ENCODE data around the gene OR13C2.
"Not testable (repeated sequence)": the region's sequence is repeated elsewhere in the genome, so short reads cannot be mapped to it uniquely, and the experiment has no call there.

OR13C2 gene, protein sequence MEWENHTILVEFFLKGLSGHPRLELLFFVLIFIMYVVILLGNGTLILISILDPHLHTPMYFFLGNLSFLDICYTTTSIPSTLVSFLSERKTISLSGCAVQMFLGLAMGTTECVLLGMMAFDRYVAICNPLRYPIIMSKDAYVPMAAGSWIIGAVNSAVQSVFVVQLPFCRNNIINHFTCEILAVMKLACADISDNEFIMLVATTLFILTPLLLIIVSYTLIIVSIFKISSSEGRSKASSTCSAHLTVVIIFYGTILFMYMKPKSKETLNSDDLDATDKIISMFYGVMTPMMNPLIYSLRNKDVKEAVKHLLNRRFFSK

DNA sequence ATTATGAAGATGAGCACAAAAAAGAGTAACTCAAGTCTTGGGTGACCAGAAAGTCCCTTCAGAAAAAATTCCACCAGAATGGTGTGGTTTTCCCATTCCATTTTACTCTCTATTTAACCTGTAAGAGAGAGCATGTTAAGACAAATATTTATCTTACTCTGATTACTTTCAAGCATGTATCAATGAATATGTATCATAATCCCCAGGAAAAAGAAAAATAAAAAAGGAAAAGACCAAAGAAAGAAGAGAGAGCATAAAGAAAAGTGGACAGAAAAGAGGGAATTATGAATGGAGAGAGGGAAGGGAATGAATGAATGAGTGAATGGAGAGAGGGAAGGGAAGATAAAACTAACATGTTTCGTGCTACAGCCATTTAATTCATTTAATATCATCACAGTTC lies at the start of gene OR13C2:
TSS of gene OR13C2 (minus strand) at position 101 of the 400 bp plus-strand sequence. CDS start at position 101, 0 bp downstream.
- not testable (repeated sequence) for DNase-seq

DNA sequence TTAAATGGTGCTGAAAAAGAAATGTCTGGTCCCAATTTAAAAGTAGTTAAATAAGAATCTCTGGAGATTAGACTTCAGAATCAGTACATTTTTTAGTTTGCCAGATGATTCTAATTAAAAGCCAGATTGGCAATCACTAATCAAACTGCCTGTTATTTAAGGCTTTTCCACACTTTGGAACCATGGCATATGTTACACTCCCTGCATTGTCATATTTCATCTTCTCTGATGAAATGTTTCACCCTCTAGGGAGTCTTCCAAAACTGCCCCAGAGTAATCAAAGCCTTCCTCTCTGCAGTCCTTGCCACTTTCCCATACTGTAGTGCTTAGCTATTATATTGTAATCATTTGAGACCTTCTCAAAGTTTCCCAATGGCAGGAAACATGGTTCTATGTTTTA lies 30.0 kb upstream of the OR13C2 start:
- DNase-seq, result no peak

DNA sequence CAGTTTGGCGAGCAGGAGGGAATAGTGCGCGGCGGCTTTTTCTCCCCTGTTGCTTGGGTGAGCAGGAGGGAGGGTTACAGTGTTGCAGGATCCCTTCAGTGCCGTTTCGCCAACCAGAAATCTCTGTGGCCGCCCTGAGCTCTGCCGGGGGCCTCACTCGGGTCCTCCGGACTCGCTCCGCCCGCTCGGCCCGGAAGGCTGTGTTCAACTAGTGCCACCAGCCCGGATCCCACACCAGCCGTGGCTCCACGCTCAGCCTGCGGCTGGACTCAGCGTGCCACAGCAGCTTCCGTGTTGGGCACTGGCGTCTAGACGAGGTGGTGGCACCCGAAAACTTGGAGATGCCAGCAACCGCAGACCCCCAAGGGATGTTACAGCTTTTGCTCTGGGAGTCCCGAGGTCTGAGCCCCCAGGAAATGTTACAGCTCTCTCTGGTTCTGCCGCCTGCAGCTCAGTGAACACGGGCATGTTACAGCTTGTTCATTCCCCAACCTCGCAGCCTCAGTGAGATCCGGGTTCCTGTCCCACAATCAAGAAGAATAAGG lies 28.6 kb upstream of the OR13C2 start:
- DNase-seq, result no peak

DNA sequence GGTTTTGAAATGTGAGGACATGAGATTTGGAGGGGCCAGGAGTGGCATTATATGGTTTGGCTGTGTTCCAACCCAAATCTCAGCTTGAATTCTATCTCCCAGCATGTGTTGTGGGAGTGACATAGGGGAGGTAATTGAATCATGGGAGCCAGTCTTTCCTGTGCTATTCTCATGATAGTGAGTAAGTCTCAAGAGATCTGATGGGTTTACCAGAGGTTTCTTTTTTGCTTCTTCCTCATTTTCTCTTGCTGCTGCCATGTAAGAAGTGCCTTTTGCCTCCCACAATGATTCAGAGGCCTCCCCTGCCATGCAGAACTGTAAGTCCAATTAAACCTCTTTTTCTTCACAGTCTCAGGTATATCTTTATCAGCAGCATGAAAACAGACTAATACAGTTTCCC lies 20.5 kb upstream of the OR13C2 start:
- not testable (repeated sequence) for DNase-seq

DNA sequence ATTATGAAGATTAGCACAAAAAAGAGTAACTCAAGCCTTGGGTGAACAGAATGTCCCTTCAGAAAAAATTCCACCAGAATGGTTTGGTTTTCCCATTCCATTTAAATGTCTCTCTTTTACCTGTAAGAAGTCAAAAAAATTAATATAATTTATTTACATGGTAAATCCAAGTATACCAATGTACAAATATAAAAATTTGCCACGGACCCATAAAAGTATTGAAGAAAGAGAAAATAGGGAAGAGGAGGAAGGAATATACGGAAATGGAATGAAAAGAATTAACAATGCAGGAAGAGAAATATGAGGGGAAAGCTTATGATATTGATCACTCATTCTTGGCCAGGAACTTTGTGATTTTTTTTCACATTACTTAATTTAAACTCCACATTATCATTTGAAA lies 12.7 kb upstream of the OR13C2 start, which contains the start of gene OR13C9:
TSS of gene OR13C9 (minus strand) at position 101 of the 400 bp plus-strand sequence. CDS start at position 101, 0 bp downstream.
- no peak for DNase-seq

DNA sequence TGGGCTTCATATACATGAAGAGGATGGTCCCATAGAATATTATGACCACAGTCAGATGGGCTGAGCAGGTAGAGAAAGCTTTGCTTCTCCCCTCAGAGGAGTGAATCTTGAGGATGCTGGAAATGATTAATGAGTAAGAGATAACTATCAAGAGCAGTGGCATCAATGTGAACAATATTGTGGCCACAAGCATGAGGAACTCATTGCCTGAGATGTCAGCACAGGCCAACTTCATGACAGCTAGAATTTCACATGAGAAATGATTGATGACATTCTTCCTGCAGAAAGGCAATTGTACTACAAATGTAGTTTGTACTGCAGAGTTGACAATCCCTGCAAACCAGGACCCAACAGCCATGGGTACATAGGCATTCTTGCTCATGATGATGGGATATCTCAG lies 12.0 kb upstream of the OR13C2 start:
- DNase-seq, result no peak

DNA sequence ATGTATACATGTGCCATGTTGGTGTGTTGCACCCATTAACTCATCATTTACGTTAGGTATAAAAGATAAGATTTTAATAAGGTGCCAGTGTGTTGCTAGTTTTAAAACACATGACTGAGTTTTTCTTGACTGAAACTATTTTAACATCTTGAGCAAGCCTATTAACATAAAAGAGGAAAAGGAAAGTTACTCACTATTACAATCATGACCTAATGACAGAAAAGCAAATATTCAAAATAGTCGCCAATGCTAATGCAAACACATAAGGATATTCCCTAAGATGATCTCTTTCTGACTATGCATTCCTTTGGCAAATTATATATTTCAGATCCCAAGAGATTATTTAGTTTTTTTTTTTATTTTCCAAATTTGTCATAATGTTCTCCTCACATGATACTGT lies 5.8 kb upstream of the OR13C2 start:
- no peak for DNase-seq

DNA sequence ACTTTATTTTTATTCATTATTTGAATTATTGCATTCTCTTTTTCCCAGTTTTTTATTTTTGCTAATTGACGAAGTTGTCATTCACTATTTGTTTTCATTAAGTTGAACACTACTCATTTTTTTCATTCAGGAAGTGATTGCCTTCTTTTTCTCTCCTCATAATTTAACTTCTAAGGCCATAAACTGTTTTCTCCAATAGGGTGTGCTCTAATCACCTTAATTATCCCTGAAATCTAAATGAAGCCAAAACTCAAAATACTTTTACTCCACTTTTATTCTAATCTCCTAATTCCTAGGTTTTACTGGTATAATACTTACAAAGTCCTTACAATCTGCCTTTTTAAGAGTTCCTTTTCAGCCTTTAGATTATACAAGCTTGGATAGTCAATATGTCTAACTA lies 2.9 kb upstream of the OR13C2 start:
- no peak for DNase-seq

DNA sequence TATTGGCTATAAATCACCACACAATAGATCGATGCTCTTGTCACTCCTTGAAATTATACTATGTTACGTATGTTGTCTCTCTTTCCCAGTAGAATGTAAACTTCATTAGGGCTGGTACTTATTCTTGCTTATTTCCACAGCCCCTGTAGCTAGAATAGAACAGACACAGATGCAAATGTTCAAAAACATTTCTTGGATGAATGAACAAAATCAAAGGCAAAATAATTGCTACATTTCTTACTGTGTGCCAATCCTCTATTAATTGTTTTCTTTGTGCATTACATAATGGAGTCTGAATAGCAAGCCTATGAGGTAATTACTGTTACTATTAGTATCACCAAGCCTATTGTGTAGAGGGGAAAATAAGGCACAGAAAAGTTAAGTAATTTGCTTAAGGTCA lies 725 bp upstream of the OR13C2 start:
- DNase-seq, result no peak

DNA sequence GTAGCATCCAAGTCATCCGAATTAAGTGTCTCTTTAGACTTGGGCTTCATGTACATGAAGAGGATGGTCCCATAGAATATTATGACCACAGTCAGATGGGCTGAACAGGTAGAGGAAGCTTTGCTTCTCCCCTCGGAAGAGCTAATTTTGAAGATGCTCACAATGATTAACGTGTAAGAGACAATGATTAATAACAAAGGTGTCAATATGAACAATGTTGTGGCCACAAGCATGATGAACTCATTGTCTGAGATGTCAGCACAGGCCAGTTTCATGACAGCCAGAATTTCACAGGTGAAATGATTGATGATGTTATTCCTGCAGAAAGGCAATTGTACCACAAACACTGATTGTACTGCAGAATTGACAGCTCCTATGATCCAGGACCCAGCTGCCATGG lies 626 bp downstream of the OR13C2 start:
- no peak for DNase-seq

DNA sequence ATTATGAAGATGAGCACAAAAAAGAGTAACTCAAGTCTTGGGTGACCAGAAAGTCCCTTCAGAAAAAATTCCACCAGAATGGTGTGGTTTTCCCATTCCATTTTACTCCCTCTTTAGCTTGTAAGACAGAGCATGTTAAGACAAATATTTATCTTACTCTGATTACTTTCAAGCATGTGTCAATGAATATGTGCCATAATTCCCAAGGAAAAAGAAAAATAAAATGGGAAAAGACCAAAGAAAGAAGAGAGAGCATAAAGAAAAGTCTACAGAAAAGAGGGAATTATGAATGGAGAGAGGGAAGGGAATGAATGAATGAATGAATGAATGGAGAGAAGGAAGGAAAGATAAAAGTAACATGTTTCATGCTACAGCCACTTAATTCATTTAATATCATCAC lies 6.1 kb downstream of the OR13C2 start, which contains the start of gene OR13C5:
TSS of gene OR13C5 (minus strand) at position 101 of the 400 bp plus-strand sequence. CDS start at position 101, 0 bp downstream.
- not testable (repeated sequence) for DNase-seq

DNA sequence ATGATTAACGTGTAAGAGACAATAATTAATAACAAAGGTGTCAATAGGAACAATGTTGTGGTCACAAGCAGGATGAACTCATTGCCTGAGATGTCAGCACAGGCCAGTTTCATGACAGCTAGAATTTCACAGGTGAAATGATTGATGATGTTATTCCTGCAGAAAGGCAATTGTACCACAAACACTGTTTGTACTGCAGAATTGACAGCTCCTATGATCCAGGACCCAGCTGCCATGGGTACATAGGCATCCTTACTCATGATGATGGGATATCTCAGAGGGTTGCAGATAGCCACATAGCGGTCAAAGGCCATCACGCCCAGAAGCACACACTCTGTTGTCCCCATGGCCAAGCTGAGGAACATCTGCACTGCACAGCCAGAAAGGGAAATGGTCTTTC lies 6.7 kb downstream of the OR13C2 start:
- not testable (repeated sequence) for DNase-seq

DNA sequence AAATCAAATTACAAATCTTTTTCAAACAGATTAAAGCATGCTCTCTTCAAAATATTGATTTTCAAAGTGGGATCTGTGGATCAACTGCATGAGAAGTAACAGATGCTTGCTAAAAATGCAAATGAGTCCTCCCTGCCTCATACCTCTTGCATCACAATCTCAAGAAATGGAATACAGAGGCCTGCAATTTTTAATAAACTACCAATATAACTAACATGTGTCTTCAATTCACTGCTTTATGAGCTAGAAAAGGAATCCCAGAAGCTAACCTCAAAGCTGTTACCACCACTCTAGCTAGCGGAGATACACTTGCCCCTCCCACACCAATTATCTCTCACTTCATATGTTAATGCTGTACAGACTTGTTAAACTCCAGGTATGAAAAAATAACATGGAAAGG lies 15.8 kb downstream of the OR13C2 start:
- DNase-seq, result no peak

DNA sequence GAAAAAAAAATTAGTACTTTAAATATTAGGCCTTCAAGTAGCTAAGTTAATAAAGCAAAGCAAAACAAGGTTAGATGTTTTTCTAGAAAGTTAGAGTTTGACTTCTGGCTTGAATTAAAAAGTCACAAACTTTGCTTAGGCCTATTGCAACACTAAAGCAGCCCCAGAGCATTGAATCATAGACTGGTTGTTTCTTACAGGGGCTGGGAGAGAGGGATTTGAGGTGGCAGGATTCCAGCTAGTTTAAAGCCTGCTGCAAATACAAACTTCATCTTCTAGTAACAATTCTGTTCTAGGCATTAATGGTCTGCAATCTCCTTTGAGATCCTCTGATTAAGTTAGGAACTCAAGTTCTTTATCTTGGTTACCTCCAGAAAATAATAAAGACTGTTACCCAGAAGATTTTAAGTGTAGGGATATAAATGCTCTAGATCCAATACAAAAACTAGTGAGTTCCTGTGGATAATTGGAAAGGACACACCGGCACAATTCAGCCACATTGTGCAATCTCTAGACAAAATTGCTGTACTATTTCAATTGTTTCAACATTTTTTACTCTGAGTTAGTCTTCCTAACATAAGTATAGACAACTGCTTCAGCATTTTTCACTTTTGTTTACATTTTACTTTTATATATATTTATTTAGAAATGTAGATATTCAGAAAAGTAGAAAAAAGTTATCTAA lies 18.8 kb downstream of the OR13C2 start:
- no peak for DNase-seq

DNA sequence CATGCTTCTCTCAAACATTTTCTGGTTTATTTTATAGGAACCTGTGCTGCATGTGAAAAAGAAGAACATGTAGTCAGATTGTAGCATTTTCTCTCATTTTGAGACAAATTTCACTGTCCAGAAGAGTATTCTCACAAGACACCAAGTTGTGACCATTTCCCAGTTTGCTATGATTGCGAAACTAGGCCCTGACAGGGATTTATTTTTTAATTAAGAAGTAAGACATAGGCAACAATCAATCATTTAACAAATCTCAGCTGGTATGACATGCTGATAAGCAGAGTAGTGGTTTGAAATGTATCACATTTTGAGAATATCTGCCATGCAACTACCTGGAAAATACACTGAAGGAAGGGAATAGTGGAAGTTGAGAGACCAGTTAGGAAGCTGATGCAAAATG lies 24.9 kb downstream of the OR13C2 start:
- no peak for DNase-seq

DNA sequence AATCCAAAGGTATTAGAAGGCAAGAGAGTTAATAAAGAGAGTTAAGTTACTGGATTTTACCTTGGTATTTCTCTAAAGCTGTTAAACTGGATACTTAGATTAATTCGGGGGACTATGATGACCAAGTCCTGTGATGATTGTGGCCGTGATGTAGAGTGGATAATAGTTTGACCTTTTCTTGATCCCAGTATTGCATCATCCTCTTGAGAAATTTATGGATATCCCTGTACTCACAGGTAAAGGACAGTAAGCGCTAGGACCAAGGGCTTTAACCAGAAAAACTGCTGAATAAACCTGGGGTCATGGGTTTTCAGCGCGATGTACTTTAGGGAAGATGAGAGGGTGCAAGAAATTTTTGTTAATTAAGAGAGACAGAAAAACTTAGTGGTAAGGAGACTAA lies 28.2 kb downstream of the OR13C2 start:
- DNase-seq, result no peak

DNA sequence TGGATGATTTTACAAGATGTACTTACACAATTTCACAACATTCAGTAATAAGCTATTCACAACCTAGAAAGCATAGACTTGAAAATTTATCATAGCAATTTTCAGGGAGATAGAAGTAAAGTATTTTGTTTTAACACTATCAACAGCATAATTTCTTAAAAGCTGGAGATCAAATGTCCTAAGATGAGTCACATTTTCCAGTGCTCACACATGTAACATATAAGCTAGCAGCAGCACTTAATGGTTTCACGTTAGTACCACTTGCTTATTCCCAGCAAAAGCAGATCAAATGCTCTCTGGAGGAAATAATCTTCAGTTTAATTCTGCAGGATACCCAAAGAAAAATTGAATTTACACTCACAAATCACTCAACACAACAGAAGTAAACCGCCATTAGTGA lies 30.0 kb downstream of the OR13C2 start:
- no peak for DNase-seq

DNA sequence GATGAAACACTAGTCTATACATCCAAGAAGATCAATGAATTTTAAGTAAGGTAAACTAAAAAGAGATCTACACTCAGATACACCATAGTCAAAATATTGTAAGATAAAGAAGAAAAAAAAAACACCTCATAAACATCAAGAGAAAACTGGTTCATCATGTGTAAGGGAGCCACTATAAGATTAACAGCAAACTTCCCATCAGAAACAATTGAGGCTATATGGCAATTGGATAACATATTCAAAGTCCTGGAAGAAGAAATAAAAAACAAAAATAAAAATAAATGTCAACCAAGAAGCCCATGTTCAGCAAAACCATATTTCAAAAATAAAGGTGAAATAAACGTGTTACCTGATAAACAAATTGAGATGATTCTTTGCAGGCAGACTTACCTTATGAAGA lies 32.8 kb downstream of the OR13C2 start:
- no peak for DNase-seq

DNA sequence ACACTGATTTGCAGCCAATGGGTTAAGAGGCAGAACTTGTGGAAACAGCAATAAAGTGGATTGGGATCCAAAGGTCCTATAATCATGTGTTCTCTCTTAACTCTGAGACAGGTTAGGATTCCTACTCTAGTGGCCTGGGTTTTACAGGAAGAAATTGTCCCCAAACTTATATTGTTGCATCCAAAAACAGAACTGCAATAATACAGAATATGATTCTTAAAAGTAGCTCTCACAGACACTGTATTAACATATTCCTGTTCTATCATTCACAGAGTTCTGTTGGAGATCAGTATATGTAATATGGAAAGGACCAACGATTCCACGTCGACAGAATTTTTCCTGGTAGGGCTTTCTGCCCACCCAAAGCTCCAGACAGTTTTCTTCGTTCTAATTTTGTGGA lies 36.6 kb downstream of the OR13C2 start, which contains the start of gene OR13C8:
TSS of gene OR13C8 (plus strand) at position 301 of the 400 bp plus-strand sequence. CDS start at position 301, 0 bp downstream.
- DNase-seq, result no peak

DNA sequence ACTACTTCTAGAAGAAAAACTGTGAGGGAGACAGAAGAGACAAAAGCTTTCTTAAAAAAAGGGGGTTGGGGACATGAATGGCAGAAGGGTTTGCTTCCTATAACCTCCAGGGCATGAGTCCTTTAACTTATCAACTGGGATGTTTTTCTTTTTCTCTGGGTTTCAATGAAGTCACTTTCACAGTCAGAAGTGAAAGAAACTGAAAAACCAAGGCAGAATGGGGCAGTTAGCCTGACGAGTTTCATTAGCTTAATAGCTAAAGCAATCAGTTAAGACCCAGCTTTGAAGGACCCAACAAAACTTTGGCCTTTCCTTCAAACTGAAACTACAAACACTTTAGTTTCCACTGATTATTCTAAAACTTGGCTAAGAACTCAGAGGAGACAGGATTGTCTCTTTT lies 41.1 kb downstream of the OR13C2 start:
- no peak for DNase-seq

DNA sequence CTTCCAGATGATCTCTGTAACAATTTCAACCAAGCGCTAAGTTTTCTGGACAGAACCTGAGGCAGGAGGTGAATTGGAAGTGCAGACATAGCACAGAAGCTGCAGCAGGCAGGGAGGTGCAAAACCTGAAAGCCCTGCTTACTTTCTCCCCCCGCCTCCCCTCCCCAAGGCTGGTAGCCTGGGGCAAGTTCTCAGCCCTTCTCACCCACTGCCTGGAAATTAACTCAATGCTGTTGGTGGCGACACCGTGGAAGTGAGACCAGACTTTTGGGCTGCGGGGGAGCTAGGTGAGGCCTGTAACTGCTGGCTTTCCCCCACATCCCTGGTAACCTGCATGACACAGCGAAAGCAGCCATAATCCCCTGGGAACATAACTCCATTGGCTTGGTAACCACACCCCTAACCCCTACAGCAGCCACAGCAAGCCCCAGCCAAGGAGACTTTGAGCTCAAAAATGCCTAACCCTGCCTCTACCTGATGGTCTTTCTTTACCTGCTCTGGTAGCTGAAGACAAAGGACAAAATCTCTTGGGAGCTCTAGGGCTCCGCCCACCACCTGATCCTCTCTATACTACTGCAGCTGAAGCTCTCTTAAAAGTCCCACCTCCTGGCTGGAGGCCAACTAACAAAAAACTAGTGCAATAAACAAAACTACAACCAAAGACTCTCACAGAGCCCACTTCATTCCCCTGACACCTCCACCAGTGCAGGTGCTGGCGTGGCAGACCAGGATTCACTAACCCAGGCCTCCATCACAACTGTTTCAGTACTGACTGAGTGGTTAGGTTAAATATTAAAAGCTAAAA lies 48.4 kb downstream of the OR13C2 start:
- no peak for DNase-seq

DNA sequence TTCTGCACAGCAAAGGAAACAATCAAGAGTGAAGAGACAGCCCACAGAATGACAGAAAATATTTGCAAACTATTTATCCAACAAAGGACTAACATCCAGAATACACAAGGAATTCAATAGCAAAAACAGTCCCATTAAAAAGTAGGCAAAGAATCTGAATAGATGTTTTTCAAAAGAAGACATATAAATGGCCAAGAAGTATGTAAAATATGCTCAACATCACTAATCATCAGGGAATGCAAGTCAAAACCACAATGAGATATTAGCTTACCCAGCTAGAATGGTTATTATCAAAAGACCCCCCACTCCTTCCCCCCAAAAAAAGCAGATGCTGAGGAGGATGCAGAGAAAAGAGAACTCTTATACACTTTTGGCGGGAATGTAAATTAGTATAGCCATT lies 49.9 kb downstream of the OR13C2 start:
- DNase-seq, result no peak
